Measurements from ENCODE around the gene DBI. TPM values are rescaled to one million over a fixed set of nuclear protein-coding genes. Genes with fewer than 3 reads are reported as not detected.
A peak's percentile ranks its signal among the peaks of the same experiment; 100 is the strongest.

Gene DBI
- total RNA-seq, 2 donors from 2014 or later = 51.4 to 62.8 TPM

GRCh38 chr2:119407430-119408220 lies 40.8 kb downstream of the DBI start:
- Histone ChIP-seq H3K4me3 (no peak overlapping the region), H3K36me3 (replicated peaks in 1 of 2; ENCODE audit: insufficient read depth in 1 of 2, low read depth in 2 of 2) (no peaks in the 10 kb centered on the region), H3K9me3 (no peaks in the 10 kb centered on the region), H3K27ac (no peak overlapping the region), H3K4me1 (peaks cover 10% of the 10 kb centered on the region), H3K27me3 (no peaks in the 10 kb centered on the region)
- intact Hi-C loops (cut with DNase I) = loop anchor here (5.0 to 10.0 kb wide), 2 partner anchors 65 to 257 kb away; no protein-coding TSS in a partner anchor
- WGBS, 2 donors = 62 to 76% methylated on average over 4 to 7 of the region's 7 CpGs
- TF ChIP-seq CTCF (IDR thresholded peaks at IDR 0.05) (peak; percentile 57 to 96 (median 92)), POLR2A (IDR thresholded peaks at IDR 0.05) (no peak)
- peak; percentile 83 for ATAC-seq
- peak; percentile 56 to 71 (median 62) for DNase-seq

GRCh38 chr2:119408221-119408619 lies 41.4 kb downstream of the DBI start:
- H3K36me3 ChIP-seq (replicated peaks in 1 of 2; ENCODE audit: insufficient read depth in 1 of 2, low read depth in 2 of 2) = no peaks in the 10 kb centered on the region
- no peak overlapping the region for H3K4me3 ChIP-seq
- peak overlapping the region in 1 of 4 donors; percentile 27 for H3K27ac ChIP-seq
- WGBS, 2 donors = 60 to 77% methylated on average over 4 to 5 of the region's 5 CpGs
- intact Hi-C loops (cut with DNase I) = loop anchor here (5.0 to 10.0 kb wide), 2 partner anchors 64 to 257 kb away; no protein-coding TSS in a partner anchor
- peak in 2 of 4 donors; percentile 21 to 23 for DNase-seq
- ATAC-seq = peak; percentile 17
- H3K9me3 ChIP-seq = no peaks in the 10 kb centered on the region
- no peaks in the 10 kb centered on the region for H3K27me3 ChIP-seq
- TF ChIP-seq CTCF (IDR thresholded peaks at IDR 0.05) = no peak
- no peak for TF ChIP-seq POLR2A (IDR thresholded peaks at IDR 0.05)
- H3K4me1 ChIP-seq = peaks cover 4% of the 10 kb centered on the region

- DNase-seq (no peak), ATAC-seq (no peak)
- Histone ChIP-seq H3K36me3 (replicated peaks in 1 of 2; ENCODE audit: insufficient read depth in 1 of 2, low read depth in 2 of 2) (no peaks in the 10 kb centered on the region), H3K4me3 (no peak overlapping the region), H3K9me3 (no peaks in the 10 kb centered on the region), H3K27ac (no peak overlapping the region), H3K4me1 (peaks cover 4% of the 10 kb centered on the region), H3K27me3 (no peaks in the 10 kb centered on the region)
- no peak for TF ChIP-seq POLR2A (IDR thresholded peaks at IDR 0.05)
- no peak for TF ChIP-seq CTCF (IDR thresholded peaks at IDR 0.05)
- WGBS, 2 donors = 44 to 45% methylated on average over 4 of the region's 4 CpGs
- intact Hi-C loops (cut with DNase I) = loop anchor here (5.0 to 10.0 kb wide), 2 partner anchors 63 to 255 kb away; no protein-coding TSS in a partner anchor
Observed at GRCh38 chr2:119409506-119409905, 42.7 kb downstream of the DBI start.

GRCh38 chr2:119414894-119415293 lies 48.1 kb downstream of the DBI start:
- intact Hi-C loops (cut with DNase I) = no loop called here
- Histone ChIP-seq H3K4me1 (peaks cover 9% of the 10 kb centered on the region), H3K4me3 (no peak overlapping the region), H3K9me3 (no peaks in the 10 kb centered on the region), H3K27me3 (no peaks in the 10 kb centered on the region), H3K36me3 (replicated peaks in 1 of 2; ENCODE audit: insufficient read depth in 1 of 2, low read depth in 2 of 2) (no peaks in the 10 kb centered on the region), H3K27ac (no peak overlapping the region)
- WGBS, 2 donors = 78 to 87% methylated on average over 3 of the region's 3 CpGs
- ATAC-seq = no peak
- TF ChIP-seq CTCF (IDR thresholded peaks at IDR 0.05) (no peak), POLR2A (IDR thresholded peaks at IDR 0.05) (no peak)
- no peak for DNase-seq

Measured in body of pancreas (tissue), 4 donors.